ACC112 (cell line): ENCODE data around the gene HPS5.

ENCODE experiments used
- H2AFZ ChIP-seq: fragments of 200-600 bp; sonication (generic); one replicate; pipeline ENCODE4 v1.6.0; 2017; ENCODE audit warnings: antibody characterized with exemption, low read length; ENCODE audit not compliant: unreplicated experiment
- H3K27ac ChIP-seq: fragments of 200-600 bp; sonication (generic); 2 replicates; pipeline ENCODE4 v1.5.1; 2014; ENCODE audit warnings: low read depth, mild to moderate bottlenecking, antibody characterized with exemption, low read length, moderate library complexity
- H3K27me3 ChIP-seq: fragments of 200-600 bp; sonication (generic); 2 replicates; pipeline ENCODE4 v1.6.1; 2014; ENCODE audit warnings: mild to moderate bottlenecking, antibody characterized with exemption, low read length, moderate library complexity, mixed read lengths; ENCODE audit not compliant: insufficient read depth
- H3K36me3 ChIP-seq: fragments of 200-600 bp; sonication (generic); 2 replicates; pipeline ENCODE4 v1.6.1; 2016; ENCODE audit warnings: mild to moderate bottlenecking, antibody characterized with exemption, low read length, moderate library complexity, mixed read lengths; ENCODE audit not compliant: insufficient read depth
- H3K4me1 ChIP-seq: fragments of 200-600 bp; sonication (generic); one replicate; pipeline ENCODE4 v1.6.1; 2016; ENCODE audit warnings: low read length, mixed read lengths; ENCODE audit not compliant: insufficient read depth, unreplicated experiment, control insufficient read depth
- H3K4me3 ChIP-seq: fragments of 200-600 bp; sonication (generic); 2 replicates; pipeline ENCODE4 v1.5.1; 2014; ENCODE audit warnings: mild to moderate bottlenecking, low read depth, low read length
- H3K79me2 ChIP-seq: fragments of 200-600 bp; sonication (generic); one replicate; pipeline ENCODE4 v1.6.0; 2016; ENCODE audit warnings: low read length; ENCODE audit not compliant: control insufficient read depth, unreplicated experiment, insufficient read depth

Gene HPS5

DNA sequence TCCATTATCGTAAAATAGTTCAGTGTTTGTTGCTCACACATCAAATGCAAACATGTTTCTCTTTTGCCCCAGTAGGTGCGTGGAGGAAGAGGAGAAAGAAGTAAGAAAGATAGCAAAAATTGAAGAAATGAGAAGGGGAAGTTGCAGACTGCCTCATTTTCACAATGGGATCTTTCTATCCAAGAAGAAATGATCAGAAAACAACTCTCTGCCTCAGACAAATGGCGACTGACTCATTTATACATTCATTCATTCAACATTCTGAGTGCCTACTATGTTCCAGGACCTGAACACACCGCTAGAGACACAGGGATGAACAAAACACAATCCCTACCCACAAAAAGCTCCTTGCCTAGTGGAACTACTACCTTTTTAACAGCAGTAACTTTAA lies 367 bp downstream of the HPS5 start:
- H3K27me3 ChIP-seq = no peaks in the 10 kb centered on the region
- H3K36me3 ChIP-seq = peaks cover 14% of the 10 kb centered on the region
- peak overlapping the region; percentile 74 for H2AFZ ChIP-seq
- peaks cover 39% of the 10 kb centered on the region for H3K4me1 ChIP-seq
- peaks cover 86% of the 10 kb centered on the region for H3K79me2 ChIP-seq
- H3K4me3 ChIP-seq = peak overlapping the region; percentile 96
- peak overlapping the region; percentile 96 for H3K27ac ChIP-seq

DNA sequence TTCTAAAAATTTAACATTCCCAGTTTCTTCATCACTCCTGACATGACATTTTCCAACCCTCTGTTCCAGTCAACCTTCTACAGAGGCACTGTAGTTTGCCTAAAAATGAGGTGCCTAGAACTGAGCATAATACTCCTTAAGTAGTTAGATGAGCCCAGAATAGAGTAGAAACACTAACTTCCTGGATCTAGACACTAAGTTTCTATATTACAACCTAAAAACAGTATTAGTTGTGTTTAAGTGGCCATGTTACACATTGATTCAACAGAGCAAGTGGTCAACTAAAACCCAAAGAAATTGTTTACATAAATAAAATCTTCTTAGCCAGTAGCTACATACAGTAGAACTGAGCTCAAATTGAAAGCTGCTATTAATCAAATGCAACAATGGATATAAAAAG lies 1.3 kb downstream of the HPS5 start:
- H3K36me3 ChIP-seq = peaks cover 11% of the 10 kb centered on the region
- H3K4me3 ChIP-seq = peak overlapping the region; percentile 96
- peaks cover 85% of the 10 kb centered on the region for H3K79me2 ChIP-seq
- H2AFZ ChIP-seq = no peak overlapping the region
- peaks cover 38% of the 10 kb centered on the region for H3K4me1 ChIP-seq
- H3K27ac ChIP-seq = no peak overlapping the region
- H3K27me3 ChIP-seq = no peaks in the 10 kb centered on the region

DNA sequence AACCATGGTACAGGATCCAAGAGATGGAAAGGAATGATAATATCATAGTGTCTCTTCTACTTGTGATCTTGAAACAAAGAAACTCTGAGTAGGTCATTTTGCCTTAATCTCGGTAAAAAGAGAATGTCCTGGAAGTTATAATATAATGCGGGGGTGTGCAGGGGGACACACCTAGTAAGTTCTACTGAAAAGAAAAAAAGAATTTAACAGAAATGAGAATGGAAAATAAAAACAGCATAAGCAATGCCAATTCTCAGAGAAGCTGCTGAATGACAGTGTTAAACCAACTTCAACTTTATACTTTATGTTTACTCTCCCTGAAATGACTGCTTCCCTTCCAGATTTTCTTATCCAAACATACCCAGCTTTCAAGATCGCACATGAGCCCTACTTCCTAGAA lies 2.0 kb downstream of the HPS5 start:
- Histone ChIP-seq H2AFZ (no peak overlapping the region), H3K4me3 (peak overlapping the region; percentile 96)

DNA sequence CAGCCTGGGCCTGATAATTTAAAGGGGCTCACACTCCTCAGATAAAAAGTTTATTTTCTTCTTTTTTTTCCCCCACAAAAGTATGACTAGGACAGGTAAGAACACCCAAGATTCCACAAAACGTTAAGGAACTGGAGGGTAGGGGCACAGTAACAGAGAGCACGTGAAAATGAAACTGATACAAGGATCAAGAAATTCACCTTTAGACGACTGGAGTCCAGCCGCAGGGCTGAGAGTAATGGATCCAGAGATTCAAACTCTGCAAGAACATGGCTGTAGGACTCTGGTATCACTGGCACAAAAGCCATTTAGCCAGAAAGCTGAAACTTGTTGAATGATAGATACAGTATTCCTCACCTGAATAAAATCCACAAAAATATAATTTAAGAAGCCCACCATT lies 4.4 kb downstream of the HPS5 start:
- Histone ChIP-seq H3K36me3 (peaks cover 7% of the 10 kb centered on the region; the same call in 1 of the 2 replicates), H3K27ac (no peak overlapping the region), H3K4me3 (no peak overlapping the region), H2AFZ (no peak overlapping the region), H3K4me1 (peaks cover 30% of the 10 kb centered on the region), H3K79me2 (peaks cover 63% of the 10 kb centered on the region), H3K27me3 (no peaks in the 10 kb centered on the region)

More for the DNA sequence above, 2.0 kb downstream of the HPS5 start:
- Histone ChIP-seq H3K36me3 (peaks cover 7% of the 10 kb centered on the region; the same call in 1 of the 2 replicates), H3K79me2 (peaks cover 82% of the 10 kb centered on the region), H3K27ac (no peak overlapping the region), H3K4me1 (peaks cover 31% of the 10 kb centered on the region), H3K27me3 (no peaks in the 10 kb centered on the region)

DNA sequence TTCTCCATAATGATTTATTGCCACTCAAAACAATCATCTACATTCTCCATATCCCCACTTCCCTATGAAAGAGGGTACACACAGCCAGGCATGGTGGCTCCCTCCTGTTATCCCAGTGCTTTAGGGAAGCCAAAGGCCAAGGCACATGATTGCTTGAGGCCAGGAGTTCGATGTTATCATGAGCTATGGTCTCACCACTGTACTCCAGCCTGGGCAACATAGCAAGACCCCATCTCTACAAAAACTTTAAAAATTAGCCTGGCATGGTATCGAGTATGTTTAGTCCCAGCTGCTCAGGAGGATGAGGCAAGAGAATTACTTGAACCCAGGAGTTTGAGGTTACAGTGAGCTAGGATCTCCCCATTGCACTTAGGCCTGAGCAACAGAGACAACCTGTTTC lies 6.0 kb downstream of the HPS5 start:
- H2AFZ ChIP-seq = no peak overlapping the region
- no peak overlapping the region for H3K27ac ChIP-seq
- H3K27me3 ChIP-seq = no peaks in the 10 kb centered on the region
- no peak overlapping the region for H3K4me3 ChIP-seq
- H3K4me1 ChIP-seq = peaks cover 39% of the 10 kb centered on the region
- H3K79me2 ChIP-seq = peaks cover 52% of the 10 kb centered on the region
- H3K36me3 ChIP-seq = peaks cover 10% of the 10 kb centered on the region

DNA sequence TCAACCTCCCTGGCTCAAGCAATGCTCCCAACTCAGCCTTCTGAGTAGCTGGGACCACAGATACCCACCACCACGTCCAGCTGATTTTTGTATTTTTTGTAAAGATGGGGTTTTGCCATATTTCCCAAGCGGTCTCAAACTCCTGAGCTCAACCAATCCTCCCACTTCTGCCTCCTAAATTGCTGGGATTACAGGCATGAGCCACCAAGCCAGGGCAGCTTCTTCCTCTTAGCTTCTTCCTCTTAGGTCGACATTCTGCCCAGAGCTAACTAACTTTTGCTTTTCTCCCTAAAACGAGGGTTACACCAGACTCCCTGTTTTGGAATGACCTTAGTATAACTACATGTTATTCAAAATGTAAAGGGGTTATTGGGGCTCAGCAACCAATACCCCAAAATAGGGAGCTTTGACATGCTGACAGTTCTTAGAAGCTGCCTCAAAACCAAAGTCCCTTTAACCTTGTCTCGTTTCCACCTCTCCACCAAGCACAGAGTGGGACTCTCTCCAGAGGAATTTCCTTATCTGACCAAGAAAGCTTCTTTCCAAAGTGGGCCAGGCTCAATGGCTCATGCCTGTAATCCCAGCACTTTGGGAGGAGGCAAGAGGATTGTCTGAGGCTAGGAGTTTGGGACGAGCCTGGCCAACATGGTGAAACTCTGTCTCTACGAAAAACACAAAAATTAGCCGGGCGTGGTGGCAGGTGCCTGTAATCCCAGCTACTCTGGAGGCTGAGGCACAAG lies 7.0 kb downstream of the HPS5 start:
- Histone ChIP-seq H3K27ac (no peak overlapping the region), H3K4me1 (peaks cover 31% of the 10 kb centered on the region), H2AFZ (no peak overlapping the region), H3K79me2 (peaks cover 42% of the 10 kb centered on the region), H3K4me3 (no peak overlapping the region), H3K36me3 (peaks cover 17% of the 10 kb centered on the region), H3K27me3 (no peaks in the 10 kb centered on the region)

DNA sequence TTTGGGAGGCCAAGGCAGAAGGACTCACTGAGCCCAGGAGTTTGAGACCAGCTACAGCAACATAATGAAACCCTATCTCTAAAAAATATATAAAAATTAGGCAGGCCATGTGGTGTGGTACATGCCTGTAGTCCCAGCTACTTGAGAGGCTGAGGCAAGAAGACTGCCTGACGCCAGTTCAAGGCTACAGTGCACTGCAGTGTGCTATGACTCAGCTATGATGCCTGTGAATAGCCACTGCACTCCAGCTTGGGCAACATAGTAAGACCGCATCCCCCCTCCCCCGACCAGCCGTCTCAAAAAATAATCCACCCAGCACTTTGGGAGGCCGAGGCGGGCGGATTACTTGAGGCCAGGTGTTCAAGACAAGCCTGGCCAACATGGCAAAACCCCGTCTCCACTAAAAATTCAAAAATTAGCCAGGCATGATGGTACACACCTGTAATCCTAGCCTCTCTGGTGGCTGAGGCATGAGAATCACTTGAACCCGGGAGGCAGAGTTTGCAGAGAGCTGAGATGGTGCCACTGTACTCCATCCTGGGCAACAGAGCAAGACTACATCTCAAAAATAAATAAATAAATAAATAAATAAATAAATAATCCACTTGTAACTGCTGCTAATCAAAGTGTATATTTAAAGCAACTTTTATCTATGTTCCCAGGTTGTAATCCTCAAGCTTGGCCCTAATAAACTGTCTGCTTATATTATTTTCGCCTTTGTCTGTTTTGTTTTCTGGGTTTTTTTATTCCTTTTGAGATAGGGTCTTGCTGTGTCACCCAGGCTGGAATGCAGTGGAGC lies 7.8 kb downstream of the HPS5 start:
- peaks cover 24% of the 10 kb centered on the region for H3K4me1 ChIP-seq
- peaks cover 18% of the 10 kb centered on the region for H3K36me3 ChIP-seq
- no peak overlapping the region for H3K4me3 ChIP-seq
- H3K79me2 ChIP-seq = peaks cover 34% of the 10 kb centered on the region
- H3K27ac ChIP-seq = peak overlapping the region; percentile 69
- H3K27me3 ChIP-seq = no peaks in the 10 kb centered on the region
- no peak overlapping the region for H2AFZ ChIP-seq

DNA sequence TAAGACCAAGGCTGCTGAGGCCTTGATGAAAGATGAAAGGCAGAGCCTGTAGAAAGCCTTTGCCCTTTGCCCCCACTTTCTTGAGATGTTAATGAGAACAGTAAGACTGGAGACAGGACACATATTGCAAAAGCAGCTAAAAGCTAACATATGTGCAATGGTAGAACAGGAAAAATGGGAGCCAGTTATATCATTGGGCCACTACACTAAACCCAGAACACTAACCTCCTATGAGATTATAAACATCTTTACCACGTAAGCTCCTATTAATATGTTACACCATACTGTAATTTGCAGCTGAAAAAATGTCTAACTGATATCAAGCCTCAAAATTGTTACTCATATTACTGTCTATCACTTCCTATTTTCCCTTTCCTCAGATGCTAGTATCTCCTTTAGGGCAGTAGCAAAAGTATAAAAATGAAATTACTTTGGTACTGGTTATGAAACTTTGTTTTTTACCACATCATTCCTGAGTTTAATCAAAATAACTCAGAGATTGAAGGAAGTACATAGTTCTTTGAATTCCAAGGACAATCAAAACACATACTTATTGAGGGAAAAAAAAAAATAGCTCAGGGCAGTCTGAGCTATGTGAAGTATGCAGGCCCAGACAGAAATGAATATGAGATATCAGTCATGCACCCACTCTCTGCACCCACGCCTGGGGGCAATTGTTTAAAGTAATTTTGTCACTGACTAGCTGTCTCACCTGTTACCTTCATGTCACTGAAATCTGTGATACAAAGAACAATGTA lies 9.1 kb downstream of the HPS5 start:
- Histone ChIP-seq H3K27ac (peak overlapping the region; percentile 69), H3K4me1 (peaks cover 23% of the 10 kb centered on the region), H3K27me3 (no peaks in the 10 kb centered on the region), H3K79me2 (peaks cover 21% of the 10 kb centered on the region), H3K4me3 (no peak overlapping the region), H3K36me3 (peaks cover 29% of the 10 kb centered on the region), H2AFZ (peak overlapping the region; percentile 0)

DNA sequence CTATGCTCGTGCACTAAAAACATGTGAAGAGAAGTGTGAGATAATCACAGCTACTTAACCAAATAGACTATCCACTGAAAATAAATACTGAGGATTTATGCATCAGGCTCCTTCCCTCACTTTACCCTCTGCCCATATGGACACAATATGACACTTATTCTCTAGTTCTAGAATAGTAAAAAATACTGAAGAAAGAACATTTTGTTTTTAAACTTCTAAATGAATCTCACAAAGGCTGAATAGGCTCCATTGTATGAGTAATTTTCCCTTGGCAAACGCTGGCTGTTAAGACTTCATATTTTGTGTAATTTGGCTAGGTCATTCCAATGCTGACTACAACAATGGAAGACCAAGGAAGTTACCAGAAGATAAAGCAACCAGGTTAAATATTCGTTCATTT lies 9.9 kb downstream of the HPS5 start:
- no peak overlapping the region for H2AFZ ChIP-seq
- H3K27me3 ChIP-seq = no peaks in the 10 kb centered on the region
- peaks cover 26% of the 10 kb centered on the region for H3K36me3 ChIP-seq
- peaks cover 23% of the 10 kb centered on the region for H3K4me1 ChIP-seq
- no peak overlapping the region for H3K4me3 ChIP-seq
- H3K27ac ChIP-seq = peak overlapping the region; percentile 69
- H3K79me2 ChIP-seq = peaks cover 16% of the 10 kb centered on the region

DNA sequence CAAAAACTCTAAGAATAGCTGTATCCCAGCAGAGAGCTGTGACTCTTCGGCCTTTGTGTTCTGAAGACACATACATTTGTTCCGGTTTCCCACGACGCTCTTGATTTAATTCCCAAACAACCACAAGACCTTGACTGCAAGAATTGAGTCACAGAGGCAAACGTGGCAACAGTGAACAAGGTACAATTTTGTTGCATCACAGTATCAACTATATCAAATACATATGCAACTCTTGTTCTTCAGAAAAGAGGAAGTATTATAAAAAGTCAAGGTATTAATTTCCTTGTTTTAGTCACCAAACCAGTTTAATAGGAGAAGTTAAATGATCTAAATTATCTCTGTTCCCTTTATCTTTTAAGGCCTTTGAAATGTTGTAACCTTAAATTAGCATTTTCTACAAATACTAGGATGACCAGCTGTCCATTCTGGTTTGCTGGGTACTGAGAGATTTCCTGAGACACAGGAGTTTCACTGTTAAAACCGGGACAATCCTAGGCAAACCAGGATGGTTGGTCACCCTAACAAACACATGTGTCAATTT lies 11.1 kb downstream of the HPS5 start:
- peaks cover 11% of the 10 kb centered on the region for H3K79me2 ChIP-seq
- no peak overlapping the region for H2AFZ ChIP-seq
- peaks cover 34% of the 10 kb centered on the region for H3K36me3 ChIP-seq
- no peak overlapping the region for H3K27ac ChIP-seq
- no peaks in the 10 kb centered on the region for H3K27me3 ChIP-seq
- peaks cover 23% of the 10 kb centered on the region for H3K4me1 ChIP-seq
- no peak overlapping the region for H3K4me3 ChIP-seq
